ENCODE data around the gene TWIST2.

TWIST2 gene

GRCh38 chr2:238856713-238857567, 9.1 kb downstream of the TWIST2 start:
- DNase-seq (ENCODE audit: low read depth), result no peak

DNA sequence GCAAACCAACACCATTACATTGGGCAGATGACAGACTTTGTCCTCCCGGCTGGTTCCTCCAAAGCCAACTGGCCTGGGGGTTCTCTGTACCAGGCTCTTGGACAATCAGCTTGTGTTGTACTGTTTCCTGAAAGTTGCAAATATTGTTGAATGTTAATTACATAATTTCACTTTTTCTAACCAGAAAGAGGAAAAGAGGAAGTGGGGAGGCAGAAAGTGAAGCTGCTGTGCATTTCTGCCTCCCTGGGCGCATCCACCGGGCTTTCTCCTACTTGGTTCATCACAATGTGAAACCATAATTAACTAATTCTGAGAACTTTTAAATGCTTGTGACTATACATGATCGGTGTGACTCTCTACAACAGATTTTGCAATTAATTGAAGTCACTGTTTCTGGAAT, 10.1 kb downstream of the TWIST2 start:
- no peak for DNase-seq (ENCODE audit: low read depth)

DNA sequence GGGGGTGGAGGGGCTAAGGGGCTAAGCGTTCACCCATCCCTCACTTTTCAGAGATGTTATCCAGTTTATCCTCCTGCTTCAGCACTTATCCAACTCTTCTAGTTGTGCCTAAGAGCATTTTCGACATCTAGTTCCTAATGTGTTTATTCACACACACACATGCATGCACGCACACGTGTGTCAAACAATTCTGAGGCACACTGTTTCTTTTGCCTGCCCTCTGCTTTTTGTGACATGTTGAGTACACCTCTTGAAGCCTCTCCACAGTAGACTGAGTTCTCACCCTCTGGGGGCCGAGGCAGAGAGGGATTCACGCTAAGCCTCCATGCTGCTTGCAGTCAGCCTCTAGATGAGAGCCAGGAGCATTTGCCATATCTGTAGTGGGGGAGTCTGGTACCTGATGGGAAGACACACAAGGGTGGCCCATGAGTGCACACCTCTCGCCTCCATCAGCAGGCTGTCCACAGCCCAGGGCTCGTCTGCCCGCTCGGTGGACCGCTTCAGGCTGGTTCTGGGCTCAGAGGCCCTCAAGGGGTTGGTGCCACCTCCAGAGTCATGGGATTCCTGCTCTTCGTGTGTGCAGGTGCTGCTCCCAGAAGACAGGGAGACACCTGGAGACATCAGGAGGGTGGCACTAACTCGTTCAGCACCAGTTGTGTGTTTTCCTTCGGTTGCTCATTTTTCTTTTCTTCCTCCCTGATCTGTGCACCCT, 11.9 kb downstream of the TWIST2 start:
- DNase-seq (ENCODE audit: low read depth), result no peak

- no peak for DNase-seq (ENCODE audit: low read depth)
Measured at GRCh38 chr2:238861013-238861730, 13.3 kb downstream of the TWIST2 start.

GRCh38 chr2:238861766-238862315, 14.0 kb downstream of the TWIST2 start:
- DNase-seq (ENCODE audit: low read depth), result no peak

GRCh38 chr2:238862701-238863100, 14.8 kb downstream of the TWIST2 start:
- no peak for DNase-seq (ENCODE audit: low read depth)

GRCh38 chr2:238863231-238863630, 15.3 kb downstream of the TWIST2 start:
- no peak for DNase-seq (ENCODE audit: low read depth)

DNA sequence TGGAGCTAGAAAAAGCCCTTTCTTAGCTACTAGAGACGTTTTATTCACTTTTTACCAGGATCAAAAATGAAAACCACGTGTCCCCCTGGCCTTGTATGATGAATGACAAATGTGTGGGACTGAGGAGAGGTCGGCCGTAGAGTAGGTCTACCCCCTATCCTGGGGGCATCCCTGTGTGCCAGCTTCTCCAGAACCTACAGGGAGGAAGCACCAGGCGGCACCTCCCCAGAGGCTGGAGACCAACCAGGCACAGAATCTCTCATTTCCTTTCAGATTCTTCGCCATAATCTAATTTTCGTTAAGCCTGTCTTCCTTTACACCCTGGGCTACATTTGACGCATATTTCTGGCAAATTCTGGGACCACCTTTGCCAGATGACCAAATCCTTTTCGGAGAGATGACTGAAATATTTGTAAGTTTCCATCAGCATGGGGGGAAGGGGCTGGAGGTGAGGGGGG, 15.9 kb downstream of the TWIST2 start:
- no peak for DNase-seq (ENCODE audit: low read depth)

GRCh38 chr2:238864207-238865014, 16.5 kb downstream of the TWIST2 start:
- DNase-seq (ENCODE audit: low read depth), result no peak

GRCh38 chr2:238865015-238865719, 17.3 kb downstream of the TWIST2 start:
- DNase-seq (ENCODE audit: low read depth), result no peak

GRCh38 chr2:238865744-238866355, 18.0 kb downstream of the TWIST2 start:
- DNase-seq (ENCODE audit: low read depth), result no peak

GRCh38 chr2:238866656-238867277, 18.9 kb downstream of the TWIST2 start:
- no peak for DNase-seq (ENCODE audit: low read depth)

DNA sequence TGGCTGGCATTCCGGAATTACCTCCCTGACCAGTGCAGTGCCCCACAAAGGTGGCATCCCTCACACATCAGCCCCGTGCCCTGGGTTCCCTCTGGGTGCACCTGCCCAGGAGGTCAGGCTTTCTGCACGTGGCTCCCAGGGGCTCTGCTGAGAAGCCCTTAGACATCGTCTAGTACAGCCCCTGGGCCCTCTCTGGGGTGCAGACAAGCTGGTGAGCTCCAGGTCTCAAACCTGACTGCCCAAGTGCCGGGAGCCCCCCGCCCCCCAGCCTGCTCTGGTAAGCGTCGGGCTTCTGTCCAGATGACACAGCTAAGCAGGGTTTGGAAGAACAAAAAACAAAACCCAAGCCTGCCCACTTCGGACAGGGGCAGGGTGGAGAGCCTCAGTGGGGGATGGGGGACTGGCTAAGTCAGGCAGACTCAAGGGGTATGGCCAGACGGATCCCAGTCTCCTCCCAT, 20.2 kb downstream of the TWIST2 start:
- DNase-seq (ENCODE audit: low read depth), result no peak

GRCh38 chr2:238868616-238869292, 20.9 kb downstream of the TWIST2 start:
- no peak for DNase-seq (ENCODE audit: low read depth)

GRCh38 chr2:238869293-238870124, 21.6 kb downstream of the TWIST2 start:
- DNase-seq (ENCODE audit: low read depth), result no peak

- DNase-seq (ENCODE audit: low read depth), result no peak
Measured at GRCh38 chr2:238870261-238870660, 22.4 kb downstream of the TWIST2 start.

- DNase-seq (ENCODE audit: low read depth), result no peak
Measured at GRCh38 chr2:238872026-238872425, 24.1 kb downstream of the TWIST2 start.

Data from activated T-helper 1 cell treated with Interleukin-2 at 50 U/mL for 16 hours (primary cell).